HL-60 (cell line): ENCODE results near the gene KRTAP10-8.

Experiments used
- DNase-seq, 2 experiments: peaks; one replicate each; pipeline ENCODE4 v3.0.0-alpha.2; 2010 to 2020; ENCODE audit warnings: low read depth in 1 of 2, low spot score in 1 of 2
- H3K27ac ChIP-seq: fragments of 250-450 bp; sonication (Bioruptor Pico); replicated peaks from 2 replicates; pipeline ENCODE4 v1.5.1; 2020; ENCODE audit warnings: mild to moderate bottlenecking, moderate library complexity
- H3K27me3 ChIP-seq: fragments of 250-450 bp; sonication (Bioruptor Pico); 2 replicates; pipeline ENCODE4 v1.5.1; 2021; ENCODE audit warnings: mild to moderate bottlenecking, moderate library complexity; ENCODE audit not compliant: insufficient read depth, poor library complexity, severe bottlenecking
- H3K4me3 ChIP-seq: replicated peaks from 2 replicates; pipeline ENCODE4 v1.5.1; 2011; ENCODE audit warnings: mild to moderate bottlenecking, control low read depth, low read length; ENCODE audit not compliant: insufficient read depth
- CTCF ChIP-seq: IDR thresholded peaks from one replicate; pipeline ENCODE4 v1.5.1; 2011; ENCODE audit warnings: low read length, control low read depth, inconsistent platforms; ENCODE audit not compliant: insufficient read depth
- GABPA ChIP-seq: IDR thresholded peaks from 2 replicates; pipeline ENCODE4 v1.6.1; 2012; ENCODE audit warnings: low read depth
- POLR2AphosphoS5 ChIP-seq: IDR thresholded peaks from 2 replicates; pipeline ENCODE4 v1.6.1; 2012; ENCODE audit warnings: low read depth
- REST ChIP-seq: IDR thresholded peaks from 2 replicates; pipeline ENCODE4 v1.6.1; 2012; ENCODE audit warnings: low read depth; ENCODE audit not compliant: insufficient replicate concordance
- SPI1 ChIP-seq: IDR thresholded peaks from 2 replicates; pipeline ENCODE4 v1.6.1; 2012; ENCODE audit warnings: low read depth, mild to moderate bottlenecking, borderline replicate concordance

The KRTAP10-8 gene

DNA sequence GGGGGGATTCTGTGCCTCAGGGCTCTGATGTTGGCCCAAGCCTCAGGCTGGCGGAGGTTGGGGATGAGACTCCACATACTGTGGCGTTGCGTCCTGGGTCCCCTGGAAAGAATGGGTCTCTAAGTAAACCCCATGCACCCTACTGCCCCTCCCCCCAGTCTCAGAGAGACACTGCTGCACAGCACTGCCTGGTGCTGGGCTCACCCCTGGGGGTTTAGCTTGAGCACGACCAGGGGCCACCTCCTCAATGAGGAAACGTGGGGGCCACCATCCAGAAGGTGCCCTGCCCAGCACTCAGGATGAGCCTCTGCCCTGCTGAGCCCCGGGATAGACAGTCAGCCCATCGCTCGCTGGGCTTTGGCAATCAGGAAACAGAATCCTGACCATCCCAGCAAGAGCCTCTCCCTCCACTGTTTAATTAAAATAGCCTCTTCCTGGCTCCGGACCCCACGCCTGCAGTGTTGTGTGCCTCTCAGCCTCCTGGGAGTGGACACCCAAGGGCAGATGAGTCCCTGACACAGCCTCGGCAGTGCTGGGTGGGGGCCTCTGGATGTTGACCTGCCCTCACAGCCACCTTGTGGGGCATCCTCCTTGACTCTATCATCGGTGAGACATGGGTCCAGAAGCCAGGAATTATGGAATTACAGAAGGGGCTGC, 41.9 kb upstream of the KRTAP10-8 start:
- TF ChIP-seq REST (no peak), CTCF (no peak), SPI1 (no peak)
- H3K4me3 ChIP-seq, result no peak overlapping the region
- no peaks in the 10 kb centered on the region for H3K27me3 ChIP-seq
- DNase-seq, result no peak
- H3K27ac ChIP-seq, result no peak overlapping the region

DNA sequence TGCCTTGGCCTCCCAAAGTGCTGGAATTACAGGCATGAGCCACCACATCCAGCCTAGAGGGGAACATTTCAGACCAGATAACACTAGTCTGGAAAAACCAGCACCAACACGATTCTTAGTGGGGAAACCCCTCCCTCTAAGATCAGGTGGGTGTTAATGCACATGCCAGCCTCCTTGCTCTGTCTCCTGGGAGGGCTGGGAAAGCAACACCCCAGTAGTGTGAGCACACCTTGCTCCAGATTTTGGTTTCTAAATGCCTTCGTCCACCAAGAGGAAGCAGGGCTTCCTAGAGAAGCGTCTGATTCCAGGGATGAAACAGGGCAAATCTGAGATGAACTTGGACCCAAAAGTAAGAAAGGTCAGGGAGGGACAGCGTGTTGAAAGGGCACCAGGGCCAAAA, 40.6 kb upstream of the KRTAP10-8 start:
- no peak for TF ChIP-seq GABPA
- no peak for TF ChIP-seq REST
- TF ChIP-seq POLR2AphosphoS5, result no peak
- TF ChIP-seq CTCF, result no peak
- TF ChIP-seq SPI1, result no peak
- no peak for DNase-seq
- no peak overlapping the region for H3K27ac ChIP-seq
- no peaks in the 10 kb centered on the region for H3K27me3 ChIP-seq
- no peak overlapping the region for H3K4me3 ChIP-seq

- Histone ChIP-seq H3K27ac (no peak overlapping the region), H3K4me3 (no peak overlapping the region), H3K27me3 (no peaks in the 10 kb centered on the region)
- TF ChIP-seq POLR2AphosphoS5 (no peak), GABPA (no peak)
- no peak for DNase-seq
These were observed 39.8 kb upstream of the KRTAP10-8 start for GRCh38 chr21:44571844-44572782.

- DNase-seq, result no peak
- Histone ChIP-seq H3K27ac (no peak overlapping the region), H3K4me3 (no peak overlapping the region), H3K27me3 (no peaks in the 10 kb centered on the region)
- TF ChIP-seq SPI1 (no peak), POLR2AphosphoS5 (no peak), REST (no peak), GABPA (no peak), CTCF (no peak)
These were observed 38.8 kb upstream of the KRTAP10-8 start for GRCh38 chr21:44572959-44573583.
